ENCODE results near the gene LRRFIP1. TPM values are rescaled to one million over a fixed set of nuclear protein-coding genes. Genes with fewer than 3 reads are reported as not detected.
A peak's percentile ranks its signal among the peaks of the same experiment; 100 is the strongest.

Gene LRRFIP1
- total and polyA plus RNA-seq, 9 of the 15 experiments (the other 6 are each of a cell fraction or from before 2014, with no cell fraction given) = 13.1 to 45.2 (median 31.3) TPM

DNA sequence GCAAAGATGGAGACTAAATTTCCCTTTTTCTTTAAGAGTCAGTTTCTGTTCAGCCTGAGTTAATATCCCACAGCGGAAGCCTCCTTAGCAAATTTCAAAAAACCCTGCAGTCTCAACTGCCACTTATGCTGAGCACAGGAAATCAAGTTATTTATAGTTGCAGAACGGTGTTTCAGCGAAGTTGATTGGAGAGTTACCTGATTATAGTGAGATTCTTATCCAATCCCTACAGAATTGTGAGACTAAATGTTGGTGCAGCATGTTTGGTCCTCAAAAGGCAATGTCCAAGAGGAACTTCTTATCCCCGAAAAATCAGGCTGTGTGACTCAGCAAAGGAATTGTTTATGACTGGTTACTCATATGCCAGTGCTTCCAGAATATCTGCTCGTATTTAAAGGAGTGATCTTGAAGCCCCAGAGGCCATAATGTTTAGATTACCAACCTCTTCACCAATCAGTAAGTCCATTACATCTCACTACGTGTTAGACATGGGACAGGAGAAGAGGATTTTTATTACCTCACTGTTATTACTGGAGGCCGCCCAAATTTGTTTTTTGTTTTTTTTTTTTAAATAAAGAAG is 67.9 kb downstream of the LRRFIP1 start (continued):
- TF ChIP-seq, protein P1, sequence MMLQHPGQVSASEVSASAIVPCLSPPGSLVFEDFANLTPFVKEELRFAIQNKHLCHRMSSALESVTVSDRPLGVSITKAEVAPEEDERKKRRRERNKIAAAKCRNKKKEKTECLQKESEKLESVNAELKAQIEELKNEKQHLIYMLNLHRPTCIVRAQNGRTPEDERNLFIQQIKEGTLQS (IDR thresholded peaks at IDR 0.05) = peak; percentile 61
- TF ChIP-seq, protein P1 (CRISPR knock-in tag; conservative IDR thresholded peaks at IDR 0.05) = no peak
- TF ChIP-seq ARID1B (IDR thresholded peaks at IDR 0.05) (peak; percentile 42; the same call in 1 of the 2 replicates), PHB (CRISPR knock-in tag; IDR thresholded peaks at IDR 0.05) (no peak), CCNT2 (IDR thresholded peaks at IDR 0.05; ENCODE audit: borderline replicate concordance, extremely low read depth, insufficient read length, low read depth, low read length) (no peak), C11orf30 (IDR thresholded peaks at IDR 0.05; ENCODE audit: low read depth) (peak; percentile 73), EHMT2 (IDR thresholded peaks at IDR 0.05) (no peak), MAFK (IDR thresholded peaks at IDR 0.05; ENCODE audit: low read length) (peak; percentile 62), FOXA3 (CRISPR knock-in tag; conservative IDR thresholded peaks at IDR 0.05 in 1 of 2, IDR thresholded peaks at IDR 0.05 in 1 of 2) (no peak), ZNF699 (CRISPR knock-in tag; IDR thresholded peaks at IDR 0.05; ENCODE audit: insufficient replicate concordance) (no peak), MAFG (tag; conservative IDR thresholded peaks at IDR 0.05) (peak; percentile 69), MAZ (CRISPR knock-in tag; conservative IDR thresholded peaks at IDR 0.05 in 1 of 2, IDR thresholded peaks at IDR 0.05 in 1 of 2) (no peak), LEF1 (IDR thresholded peaks at IDR 0.05) (no peak), PPARD (CRISPR knock-in tag; IDR thresholded peaks at IDR 0.05) (no peak), FIP1L1 (IDR thresholded peaks at IDR 0.05; ENCODE audit: low read depth, low read length, poor library complexity, severe bottlenecking) (no peak), POLR3G (IDR thresholded peaks at IDR 0.05; ENCODE audit: extremely low read depth, insufficient read length, insufficient replicate concordance) (no peak), SMARCA4 (IDR thresholded peaks at IDR 0.05) (peak; percentile 45; the same call in 1 of the 2 replicates), ZNF121 (CRISPR knock-in tag; conservative IDR thresholded peaks at IDR 0.05) (no peak), ZBED1 (IDR thresholded peaks at IDR 0.05) (no peak)
- TF ChIP-seq, protein P2, sequence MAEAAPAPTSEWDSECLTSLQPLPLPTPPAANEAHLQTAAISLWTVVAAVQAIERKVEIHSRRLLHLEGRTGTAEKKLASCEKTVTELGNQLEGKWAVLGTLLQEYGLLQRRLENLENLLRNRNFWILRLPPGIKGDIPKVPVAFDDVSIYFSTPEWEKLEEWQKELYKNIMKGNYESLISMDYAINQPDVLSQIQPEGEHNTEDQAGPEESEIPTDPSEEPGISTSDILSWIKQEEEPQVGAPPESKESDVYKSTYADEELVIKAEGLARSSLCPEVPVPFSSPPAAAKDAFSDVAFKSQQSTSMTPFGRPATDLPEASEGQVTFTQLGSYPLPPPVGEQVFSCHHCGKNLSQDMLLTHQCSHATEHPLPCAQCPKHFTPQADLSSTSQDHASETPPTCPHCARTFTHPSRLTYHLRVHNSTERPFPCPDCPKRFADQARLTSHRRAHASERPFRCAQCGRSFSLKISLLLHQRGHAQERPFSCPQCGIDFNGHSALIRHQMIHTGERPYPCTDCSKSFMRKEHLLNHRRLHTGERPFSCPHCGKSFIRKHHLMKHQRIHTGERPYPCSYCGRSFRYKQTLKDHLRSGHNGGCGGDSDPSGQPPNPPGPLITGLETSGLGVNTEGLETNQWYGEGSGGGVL (CRISPR knock-in tag; IDR thresholded peaks at IDR 0.05) = no peak
- TF ChIP-seq, protein P3, sequence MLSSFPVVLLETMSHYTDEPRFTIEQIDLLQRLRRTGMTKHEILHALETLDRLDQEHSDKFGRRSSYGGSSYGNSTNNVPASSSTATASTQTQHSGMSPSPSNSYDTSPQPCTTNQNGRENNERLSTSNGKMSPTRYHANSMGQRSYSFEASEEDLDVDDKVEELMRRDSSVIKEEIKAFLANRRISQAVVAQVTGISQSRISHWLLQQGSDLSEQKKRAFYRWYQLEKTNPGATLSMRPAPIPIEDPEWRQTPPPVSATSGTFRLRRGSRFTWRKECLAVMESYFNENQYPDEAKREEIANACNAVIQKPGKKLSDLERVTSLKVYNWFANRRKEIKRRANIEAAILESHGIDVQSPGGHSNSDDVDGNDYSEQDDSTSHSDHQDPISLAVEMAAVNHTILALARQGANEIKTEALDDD (IDR thresholded peaks at IDR 0.05) = peak; percentile 65
- TF ChIP-seq, protein P4, sequence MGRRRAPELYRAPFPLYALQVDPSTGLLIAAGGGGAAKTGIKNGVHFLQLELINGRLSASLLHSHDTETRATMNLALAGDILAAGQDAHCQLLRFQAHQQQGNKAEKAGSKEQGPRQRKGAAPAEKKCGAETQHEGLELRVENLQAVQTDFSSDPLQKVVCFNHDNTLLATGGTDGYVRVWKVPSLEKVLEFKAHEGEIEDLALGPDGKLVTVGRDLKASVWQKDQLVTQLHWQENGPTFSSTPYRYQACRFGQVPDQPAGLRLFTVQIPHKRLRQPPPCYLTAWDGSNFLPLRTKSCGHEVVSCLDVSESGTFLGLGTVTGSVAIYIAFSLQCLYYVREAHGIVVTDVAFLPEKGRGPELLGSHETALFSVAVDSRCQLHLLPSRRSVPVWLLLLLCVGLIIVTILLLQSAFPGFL (CRISPR knock-in tag; IDR thresholded peaks at IDR 0.05) = no peak
- TF ChIP-seq, protein P5, sequence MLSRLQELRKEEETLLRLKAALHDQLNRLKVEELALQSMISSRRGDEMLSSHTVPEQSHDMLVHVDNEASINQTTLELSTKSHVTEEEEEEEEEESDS (CRISPR knock-in tag; IDR thresholded peaks at IDR 0.05) = no peak
- TF ChIP-seq, protein P6, sequence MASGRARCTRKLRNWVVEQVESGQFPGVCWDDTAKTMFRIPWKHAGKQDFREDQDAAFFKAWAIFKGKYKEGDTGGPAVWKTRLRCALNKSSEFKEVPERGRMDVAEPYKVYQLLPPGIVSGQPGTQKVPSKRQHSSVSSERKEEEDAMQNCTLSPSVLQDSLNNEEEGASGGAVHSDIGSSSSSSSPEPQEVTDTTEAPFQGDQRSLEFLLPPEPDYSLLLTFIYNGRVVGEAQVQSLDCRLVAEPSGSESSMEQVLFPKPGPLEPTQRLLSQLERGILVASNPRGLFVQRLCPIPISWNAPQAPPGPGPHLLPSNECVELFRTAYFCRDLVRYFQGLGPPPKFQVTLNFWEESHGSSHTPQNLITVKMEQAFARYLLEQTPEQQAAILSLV (tag; IDR thresholded peaks at IDR 0.05) = no peak

All from K562 (cell line).